Measurements from ENCODE around the gene ABLIM1.

- TF ChIP-seq, protein P1, sequence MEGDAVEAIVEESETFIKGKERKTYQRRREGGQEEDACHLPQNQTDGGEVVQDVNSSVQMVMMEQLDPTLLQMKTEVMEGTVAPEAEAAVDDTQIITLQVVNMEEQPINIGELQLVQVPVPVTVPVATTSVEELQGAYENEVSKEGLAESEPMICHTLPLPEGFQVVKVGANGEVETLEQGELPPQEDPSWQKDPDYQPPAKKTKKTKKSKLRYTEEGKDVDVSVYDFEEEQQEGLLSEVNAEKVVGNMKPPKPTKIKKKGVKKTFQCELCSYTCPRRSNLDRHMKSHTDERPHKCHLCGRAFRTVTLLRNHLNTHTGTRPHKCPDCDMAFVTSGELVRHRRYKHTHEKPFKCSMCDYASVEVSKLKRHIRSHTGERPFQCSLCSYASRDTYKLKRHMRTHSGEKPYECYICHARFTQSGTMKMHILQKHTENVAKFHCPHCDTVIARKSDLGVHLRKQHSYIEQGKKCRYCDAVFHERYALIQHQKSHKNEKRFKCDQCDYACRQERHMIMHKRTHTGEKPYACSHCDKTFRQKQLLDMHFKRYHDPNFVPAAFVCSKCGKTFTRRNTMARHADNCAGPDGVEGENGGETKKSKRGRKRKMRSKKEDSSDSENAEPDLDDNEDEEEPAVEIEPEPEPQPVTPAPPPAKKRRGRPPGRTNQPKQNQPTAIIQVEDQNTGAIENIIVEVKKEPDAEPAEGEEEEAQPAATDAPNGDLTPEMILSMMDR (conservative IDR thresholded peaks at IDR 0.05; ENCODE audit: low read depth, low read length): no peak
- TF ChIP-seq MXI1 (IDR thresholded peaks at IDR 0.05; ENCODE audit: borderline replicate concordance, low read depth, low read length): no peak
- no peak for TF ChIP-seq RAD21 (IDR thresholded peaks at IDR 0.05; ENCODE audit: low read length)
- TF ChIP-seq MAZ (IDR thresholded peaks at IDR 0.05; ENCODE audit: borderline replicate concordance, low read depth, low read length): no peak
- TF ChIP-seq FOS (IDR thresholded peaks at IDR 0.05; ENCODE audit: low read depth, low read length): peak; percentile 37; the same call in 1 of the 2 replicates
- no peak for TF ChIP-seq ELK1 (IDR thresholded peaks at IDR 0.05; ENCODE audit: borderline replicate concordance, low read depth, low read length)
- TF ChIP-seq USF2 (IDR thresholded peaks at IDR 0.05; ENCODE audit: low read depth, low read length): no peak
These were observed 80.9 kb downstream of the ABLIM1 start for GRCh38 chr10:114577133-114577532.

Measured in IMR-90 (cell line).